Suprapubic skin (tissue), 3 donors: Measurements from ENCODE around the gene CYB5A.

Experiments used
- CTCF ChIP-seq, 2 donors: fragments of 200-600 bp in 1 of 2; fragments of 450-650 bp in 1 of 2; sonication (generic) in 1 of 2; IDR thresholded peaks; one replicate each; pipeline ENCODE4 v1.5.1; 2016 to 2019; ENCODE audit warnings: antibody characterized with exemption in 2 of 2, mild to moderate bottlenecking in 1 of 2, moderate library complexity in 1 of 2
- EP300 ChIP-seq: sonication (generic); formaldehyde crosslinking; IDR thresholded peaks from one replicate; pipeline ENCODE4 v1.6.1; 2017; ENCODE audit warnings: antibody characterized with exemption
- POLR2A ChIP-seq, 2 donors: fragments of 450-650 bp; IDR thresholded peaks; one replicate each; pipeline ENCODE4 v1.6.1; 2017; ENCODE audit warnings: antibody characterized with exemption in 2 of 2, mild to moderate bottlenecking in 2 of 2, moderate library complexity in 2 of 2

GRCh38 chr18:74215863-74216262 is 75.9 kb downstream of the CYB5A start:
- TF ChIP-seq CTCF (IDR thresholded peaks at IDR 0.05) (no peak), POLR2A (IDR thresholded peaks at IDR 0.05) (no peak), EP300 (no peak)
